ENCODE results near the gene EPB41L3.

DNA sequence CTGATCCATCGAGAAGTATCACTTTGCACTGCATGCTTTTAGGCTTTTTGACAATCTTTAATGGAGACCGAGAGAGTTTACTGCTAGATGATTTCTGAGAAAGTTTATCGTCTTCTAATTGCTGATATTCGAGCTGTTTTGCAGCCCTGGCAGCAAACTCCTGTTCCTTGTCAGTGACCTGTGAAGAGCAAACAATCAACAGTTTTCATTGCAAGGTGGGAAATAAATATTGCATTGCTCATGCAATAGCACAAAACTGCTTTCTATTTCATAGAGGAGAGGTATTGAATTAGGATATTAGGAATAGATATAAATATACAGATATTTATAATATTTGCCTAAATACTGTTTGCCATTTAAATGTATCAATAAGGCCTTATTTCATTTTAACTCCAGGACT is 65.5 kb downstream of the EPB41L3 start:
- TF ChIP-seq, protein P1, sequence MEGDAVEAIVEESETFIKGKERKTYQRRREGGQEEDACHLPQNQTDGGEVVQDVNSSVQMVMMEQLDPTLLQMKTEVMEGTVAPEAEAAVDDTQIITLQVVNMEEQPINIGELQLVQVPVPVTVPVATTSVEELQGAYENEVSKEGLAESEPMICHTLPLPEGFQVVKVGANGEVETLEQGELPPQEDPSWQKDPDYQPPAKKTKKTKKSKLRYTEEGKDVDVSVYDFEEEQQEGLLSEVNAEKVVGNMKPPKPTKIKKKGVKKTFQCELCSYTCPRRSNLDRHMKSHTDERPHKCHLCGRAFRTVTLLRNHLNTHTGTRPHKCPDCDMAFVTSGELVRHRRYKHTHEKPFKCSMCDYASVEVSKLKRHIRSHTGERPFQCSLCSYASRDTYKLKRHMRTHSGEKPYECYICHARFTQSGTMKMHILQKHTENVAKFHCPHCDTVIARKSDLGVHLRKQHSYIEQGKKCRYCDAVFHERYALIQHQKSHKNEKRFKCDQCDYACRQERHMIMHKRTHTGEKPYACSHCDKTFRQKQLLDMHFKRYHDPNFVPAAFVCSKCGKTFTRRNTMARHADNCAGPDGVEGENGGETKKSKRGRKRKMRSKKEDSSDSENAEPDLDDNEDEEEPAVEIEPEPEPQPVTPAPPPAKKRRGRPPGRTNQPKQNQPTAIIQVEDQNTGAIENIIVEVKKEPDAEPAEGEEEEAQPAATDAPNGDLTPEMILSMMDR (IDR thresholded peaks at IDR 0.05): no peak
- no peak for TF ChIP-seq POLR2A (IDR thresholded peaks at IDR 0.05)

Measured in esophagus squamous epithelium (tissue), 4 donors.